SK-N-SH (cell line): Measurements from ENCODE around the gene SLC7A7. TPM values are rescaled to one million over a fixed set of nuclear protein-coding genes. Genes with fewer than 3 reads are reported as not detected.
A peak's percentile ranks its signal among the peaks of the same experiment; 100 is the strongest.
"Not testable (repeated sequence)": the region's sequence is repeated elsewhere in the genome, so short reads cannot be mapped to it uniquely, and the experiment has no call there.

Source experiments
- CTCF ChIA-PET: fragments of 300-600, 350-600 bp; formaldehyde crosslinking; extraction: SDS; loops from one replicate; lab custom pipeline; 2021; lab: Yijun Ruan, JAX
- POLR2A ChIA-PET: fragments of 350-600 bp; sonication (Branson Sonifier 250); formaldehyde crosslinking; extraction: SDS; loops from one replicate; lab custom pipeline; 2020; ENCODE audit warnings: antibody characterized with exemption, inconsistent platforms; lab: Yijun Ruan, JAX
- DNase-seq: peaks from one replicate; pipeline ENCODE4 v3.0.0; 2012
- H2AFZ ChIP-seq: fragments of 200-600 bp; sonication (generic); 2 replicates; pipeline ENCODE4 v1.8.1; 2016; ENCODE audit warnings: antibody characterized with exemption, mild to moderate bottlenecking, low read depth
- H3F3A ChIP-seq: fragments of 200-600 bp; sonication (generic); replicated peaks from 2 replicates; pipeline ENCODE3; 2016; ENCODE audit warnings: antibody characterized with exemption, mild to moderate bottlenecking; ENCODE audit not compliant: insufficient read depth
- H3K27ac ChIP-seq, 2 experiments: fragments of 200-500 bp in 1 of 2; fragments of 200-600 bp in 1 of 2; sonication (Bioruptor generic) in 1 of 2; sonication (generic), shearing (Covaris generic) in 1 of 2; 2 replicates each; pipeline versions ENCODE4 v1.5.1 to v1.6.1; 2014 to 2016; ENCODE audit warnings: low read depth in 2 of 2, inconsistent platforms in 1 of 2, low read length in 1 of 2, mild to moderate bottlenecking in 1 of 2, mixed read lengths in 1 of 2
- H3K27me3 ChIP-seq: fragments of 200-600 bp; sonication (generic), shearing (Covaris generic); 2 replicates; pipeline ENCODE4 v1.6.1; 2016; ENCODE audit warnings: mixed run types; ENCODE audit not compliant: insufficient read depth
- H3K36me3 ChIP-seq, 2 experiments: fragments of 200-500 bp in 1 of 2; fragments of 200-600 bp in 1 of 2; sonication (Bioruptor generic) in 1 of 2; sonication (generic) in 1 of 2; replicated peaks in 1 of 2; 2 replicates each; pipeline versions ENCODE3 to v1.5.1; 2014 to 2016; ENCODE audit warnings: low read length in 1 of 2, mild to moderate bottlenecking in 1 of 2; ENCODE audit not compliant: insufficient read depth in 2 of 2, control insufficient read depth in 1 of 2
- H3K4me1 ChIP-seq, 2 experiments: fragments of 200-500 bp in 1 of 2; fragments of 200-600 bp in 1 of 2; sonication (Bioruptor generic) in 1 of 2; sonication (generic), shearing (Covaris generic) in 1 of 2; 2 replicates each; pipeline versions ENCODE4 v1.5.1 to v1.6.1; 2014 to 2016; ENCODE audit warnings: low read depth in 1 of 2, low read length in 1 of 2, mixed run types in 1 of 2; ENCODE audit not compliant: insufficient read depth in 2 of 2, control insufficient read depth in 1 of 2
- H3K4me2 ChIP-seq: fragments of 200-600 bp; sonication (generic), shearing (Covaris generic); 2 replicates; pipeline ENCODE4 v1.6.1; 2017; ENCODE audit warnings: mixed run types
- H3K4me3 ChIP-seq, 2 experiments: fragments of 200-500 bp in 1 of 2; fragments of 200-600 bp in 1 of 2; sonication (Bioruptor generic) in 1 of 2; sonication (generic), shearing (Covaris generic) in 1 of 2; 2 replicates each; pipeline versions ENCODE4 v1.5.1 to v1.8.1; 2014 to 2016; ENCODE audit warnings: low read depth in 2 of 2, inconsistent platforms in 1 of 2, low read length in 1 of 2, mild to moderate bottlenecking in 1 of 2, mixed read lengths in 1 of 2, moderate library complexity in 1 of 2
- H3K79me2 ChIP-seq: fragments of 200-600 bp; sonication (generic); 2 replicates; pipeline ENCODE4 v1.8.1; 2017; ENCODE audit warnings: mild to moderate bottlenecking; ENCODE audit not compliant: insufficient read depth
- H3K9ac ChIP-seq: fragments of 200-600 bp; sonication (generic); 2 replicates; pipeline ENCODE4 v1.6.1; 2017; ENCODE audit warnings: mixed run types
- H3K9me2 ChIP-seq: fragments of 200-600 bp; sonication (generic); 2 replicates; pipeline ENCODE4 v1.6.1; 2017; ENCODE audit warnings: mixed run types
- H3K9me3 ChIP-seq: fragments of 200-600 bp; sonication (generic); 2 replicates; pipeline ENCODE4 v1.6.1; 2017; ENCODE audit warnings: mixed run types, mild to moderate bottlenecking, moderate library complexity
- H4K20me1 ChIP-seq: fragments of 200-600 bp; sonication (generic); 2 replicates; pipeline ENCODE4 v1.6.1; 2017; ENCODE audit warnings: mild to moderate bottlenecking, mixed run types; ENCODE audit not compliant: insufficient read depth
- EZH2phosphoT487 ChIP-seq: fragments of 200-600 bp; sonication (generic); IDR thresholded peaks from 2 replicates; pipeline ENCODE4 v1.6.1; 2017; ENCODE audit warnings: low read depth, mixed run types, mild to moderate bottlenecking, antibody characterized with exemption, moderate library complexity, borderline replicate concordance
- GATA2 ChIP-seq: sonication (generic); formaldehyde crosslinking; IDR thresholded peaks from 2 replicates; pipeline ENCODE4 v1.5.0; 2020; ENCODE audit warnings: mild to moderate bottlenecking, missing genetic modification reagents
- NRF1 ChIP-seq: IDR thresholded peaks from 2 replicates; pipeline ENCODE4 v1.6.1; 2012; ENCODE audit warnings: low read depth, mild to moderate bottlenecking, low read length
- POLR2AphosphoS5 ChIP-seq: IDR thresholded peaks from 2 replicates; pipeline ENCODE4 v1.6.1; 2012; ENCODE audit warnings: low read depth, low read length
- REST ChIP-seq: IDR thresholded peaks from 2 replicates; pipeline ENCODE4 v1.6.1; 2012; ENCODE audit warnings: mild to moderate bottlenecking, low read depth, low read length, moderate library complexity
- ZBTB33 ChIP-seq: IDR thresholded peaks from 2 replicates; pipeline ENCODE4 v1.4.0; 2012; ENCODE audit warnings: low read depth, borderline replicate concordance
- WGBS: methylation state at CpG from one replicate; pipeline ENCODE4 v1.1.6; 2017; ENCODE audit warnings: low lambda C conversion rate; 5-methylcytosine and 5-hydroxymethylcytosine counted together
- polyA plus RNA-seq, 3 experiments: library from polyadenylated mRNA; depleted of rRNA; stranded (reverse); fragments of >200 nt; gene quantifications; 2 replicates each; pipeline ENCODE4 v1.2.3, GENCODE V29; 2012

SLC7A7 gene
- polyA plus RNA-seq, 1 of the 3 experiments (the other 2 are of a cell fraction) = 0.30 TPM

GRCh38 chr14:22725374-22725773 lies 89.9 kb downstream of the SLC7A7 start:
- H3K9me3 ChIP-seq, H4K20me1 ChIP-seq, H3K27ac ChIP-seq, POLR2A ChIA-PET, H3K9ac ChIP-seq, H3K36me3 ChIP-seq, H3K79me2 ChIP-seq, H3K4me1 ChIP-seq, H3F3A ChIP-seq, H3K4me3 ChIP-seq, CTCF ChIA-PET, H2AFZ ChIP-seq, H3K4me2 ChIP-seq, H3K9me2 ChIP-seq, DNase-seq: not testable (repeated sequence)
- 0% methylated on average over 1 of the region's 3 CpGs for WGBS
- H3K27me3 ChIP-seq = peaks cover 56% of the 10 kb centered on the region

GRCh38 chr14:22724847-22725246 lies 90.4 kb downstream of the SLC7A7 start:
- H3K9me2 ChIP-seq, H3K9ac ChIP-seq, DNase-seq, H3K36me3 ChIP-seq, H3K4me3 ChIP-seq, H3F3A ChIP-seq, H3K9me3 ChIP-seq, POLR2A ChIA-PET, H3K27ac ChIP-seq, H4K20me1 ChIP-seq, H3K4me1 ChIP-seq, H3K4me2 ChIP-seq, H2AFZ ChIP-seq, H3K79me2 ChIP-seq: not testable (repeated sequence)
- CTCF ChIA-PET = interaction anchor here (1.0 kb wide), 1 partner anchor 155 kb away, joined by 3 read pairs; no protein-coding TSS in a partner anchor
- 4% methylated on average over 8 of the region's 8 CpGs for WGBS
- peaks cover 61% of the 10 kb centered on the region for H3K27me3 ChIP-seq

- H3K4me2 ChIP-seq = no peak overlapping the region
- H4K20me1 ChIP-seq = no peaks in the 10 kb centered on the region
- ChIA-PET POLR2A (no interaction called here), CTCF (interaction anchor here (1.0 kb wide), 1 partner anchor 154 kb away, joined by 3 read pairs; no protein-coding TSS in a partner anchor)
- WGBS = 43% methylated on average over 1 of the region's 1 CpG
- H3K4me1 ChIP-seq = no peaks in the 10 kb centered on the region
- no peaks in the 10 kb centered on the region for H3K79me2 ChIP-seq
- H3K27ac ChIP-seq = no peak overlapping the region
- no peak for TF ChIP-seq EZH2phosphoT487
- no peak for TF ChIP-seq GATA2 (CRISPR knock-in tag)
- TF ChIP-seq REST = peak; percentile 79
- no peak for TF ChIP-seq POLR2AphosphoS5
- TF ChIP-seq NRF1 = no peak
- TF ChIP-seq ZBTB33 = no peak
- peaks cover 63% of the 10 kb centered on the region for H3K27me3 ChIP-seq
- no peaks in the 10 kb centered on the region for H3K9me2 ChIP-seq
- H3K9me3 ChIP-seq = no peaks in the 10 kb centered on the region
- no peak overlapping the region for H3K4me3 ChIP-seq
- no peaks in the 10 kb centered on the region for H3K36me3 ChIP-seq
- DNase-seq = no peak
- H2AFZ ChIP-seq = no peak overlapping the region
- H3K9ac ChIP-seq = no peak overlapping the region
- H3F3A ChIP-seq = no peaks in the 10 kb centered on the region
These were observed 91.4 kb downstream of the SLC7A7 start for GRCh38 chr14:22723815-22724214.
